Body of pancreas (tissue), 4 donors: ENCODE data around the gene PDXP.

Source experiments
- CTCF ChIP-seq, 7 experiments: fragments of 450-650 bp in 4 of 7; fragments of 200-600 bp in 3 of 7; sonication (generic) in 3 of 7; IDR thresholded peaks; one replicate each; pipeline ENCODE4 v1.5.1; 2016 to 2019; ENCODE audit warnings: antibody characterized with exemption in 7 of 7
- POLR2A ChIP-seq, 3 donors: fragments of 450-650 bp; IDR thresholded peaks; one replicate each; pipeline ENCODE4 v1.6.1; 2016; ENCODE audit warnings: antibody characterized with exemption in 3 of 3, mild to moderate bottlenecking in 2 of 3

- TF ChIP-seq CTCF (IDR thresholded peaks at IDR 0.05) (no peak), POLR2A (IDR thresholded peaks at IDR 0.05) (no peak)
Measured at GRCh38 chr22:37679670-37680069, 21.1 kb downstream of the PDXP start.
